Stimulated activated CD8-positive, alpha-beta memory T cell treated with anti-CD3 and anti-CD28 coated beads, Interleukin-4, amount 100 ng/mL, for 48 hours (primary cell): Measurements from ENCODE around the gene ACAD8.
"Not testable (repeated sequence)": the region's sequence is repeated elsewhere in the genome, so short reads cannot be mapped to it uniquely, and the experiment has no call there.

Source experiments
- DNase-seq: peaks from one replicate; pipeline ENCODE4 v3.0.0-alpha.2; 2020

ACAD8 gene

DNA sequence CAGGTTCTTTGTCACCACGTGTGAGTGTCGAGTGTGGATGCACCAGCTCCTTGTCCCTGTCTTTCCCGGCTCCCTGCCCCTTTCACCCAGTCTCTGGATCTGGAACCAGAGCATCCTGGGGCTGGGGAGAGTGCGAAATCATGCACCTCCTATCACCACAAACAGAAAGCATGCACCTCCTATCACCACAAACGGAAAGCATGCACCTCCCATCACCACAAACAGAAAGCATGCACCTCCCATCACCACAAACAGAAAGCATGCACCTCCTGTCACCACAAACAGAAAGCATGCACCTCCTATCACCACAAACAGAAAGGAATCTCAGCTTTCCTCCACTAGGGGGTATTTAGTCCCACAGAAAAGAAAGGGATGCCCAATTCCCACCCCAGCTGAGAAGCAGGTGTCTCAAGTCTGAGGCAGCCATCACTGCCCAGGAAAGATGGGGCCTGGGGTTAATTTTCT is 16.9 kb downstream of the ACAD8 start:
- DNase-seq = no peak

GRCh38 chr11:134271978-134272377 is 18.6 kb downstream of the ACAD8 start:
- DNase-seq = no peak

GRCh38 chr11:134272381-134273316 is 19.3 kb downstream of the ACAD8 start:
- DNase-seq = no peak

DNA sequence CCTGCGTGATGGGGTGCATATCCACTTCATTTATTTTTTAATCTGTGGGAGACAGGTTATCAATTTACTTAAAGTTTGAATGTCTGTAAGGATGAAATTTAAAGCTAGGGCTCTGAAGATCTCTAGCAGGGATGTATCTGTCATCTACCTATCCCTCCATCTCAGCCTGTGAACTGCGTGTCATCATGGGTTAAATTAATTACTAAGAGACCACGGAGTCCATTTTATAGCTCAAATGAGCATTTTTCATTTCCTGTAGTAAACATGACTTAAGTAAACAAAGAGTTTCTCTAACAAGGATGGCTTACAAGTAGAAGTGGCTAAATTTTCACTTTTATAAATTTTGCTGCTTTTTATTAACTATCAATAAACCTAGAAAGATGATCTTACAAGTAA is 19.9 kb downstream of the ACAD8 start:
- DNase-seq = no peak

GRCh38 chr11:134275188-134275533 is 21.8 kb downstream of the ACAD8 start:
- no peak for DNase-seq

DNA sequence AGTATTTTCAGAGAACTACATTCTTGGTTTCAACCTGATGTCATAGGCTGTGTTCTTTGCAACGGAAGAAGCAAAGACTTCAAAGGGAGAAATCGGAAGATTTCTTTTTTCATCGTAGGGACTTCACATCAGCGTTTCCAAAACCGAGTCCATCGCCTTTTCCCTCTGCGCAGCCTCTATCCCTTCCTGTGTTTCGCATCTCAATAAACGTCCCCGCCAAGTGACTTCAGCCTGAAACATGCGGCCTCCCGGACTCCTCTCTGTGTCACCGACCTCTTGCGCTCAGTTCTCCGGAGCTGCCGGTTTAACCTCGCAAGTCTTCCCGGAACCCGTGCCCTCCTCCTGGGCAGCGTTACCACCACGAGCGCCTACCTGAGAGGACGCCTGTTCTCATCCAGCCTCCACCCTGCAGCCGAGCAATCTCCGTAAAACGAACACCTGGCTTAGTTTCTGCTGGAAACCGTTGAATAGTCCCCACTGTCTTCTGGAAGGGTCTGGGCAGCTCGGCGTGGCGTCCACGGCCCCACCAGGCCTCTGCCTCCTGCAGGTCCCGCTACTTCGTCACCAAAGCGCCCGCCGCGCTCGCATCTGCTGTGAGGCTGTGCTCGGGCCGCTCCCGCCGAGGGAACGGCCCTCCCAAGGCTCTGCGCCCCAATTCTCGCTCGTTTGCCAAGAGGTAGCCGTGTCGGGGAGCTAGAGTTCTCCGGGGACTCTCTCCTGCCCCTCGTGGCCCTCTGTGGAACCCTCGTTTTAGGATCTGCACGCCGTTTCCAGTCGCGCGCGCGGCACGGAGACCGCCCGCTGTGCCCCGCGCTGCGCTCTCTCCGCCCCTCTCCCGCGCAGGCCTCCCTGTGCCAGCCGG is 22.4 kb downstream of the ACAD8 start, which contains the start of gene GLB1L3:
Gene GLB1L3 (plus strand): TSS at position 846 of the 862 bp plus-strand sequence. CDS start 362 bp downstream, outside the sequence.
- DNase-seq = peak; percentile 85

DNA sequence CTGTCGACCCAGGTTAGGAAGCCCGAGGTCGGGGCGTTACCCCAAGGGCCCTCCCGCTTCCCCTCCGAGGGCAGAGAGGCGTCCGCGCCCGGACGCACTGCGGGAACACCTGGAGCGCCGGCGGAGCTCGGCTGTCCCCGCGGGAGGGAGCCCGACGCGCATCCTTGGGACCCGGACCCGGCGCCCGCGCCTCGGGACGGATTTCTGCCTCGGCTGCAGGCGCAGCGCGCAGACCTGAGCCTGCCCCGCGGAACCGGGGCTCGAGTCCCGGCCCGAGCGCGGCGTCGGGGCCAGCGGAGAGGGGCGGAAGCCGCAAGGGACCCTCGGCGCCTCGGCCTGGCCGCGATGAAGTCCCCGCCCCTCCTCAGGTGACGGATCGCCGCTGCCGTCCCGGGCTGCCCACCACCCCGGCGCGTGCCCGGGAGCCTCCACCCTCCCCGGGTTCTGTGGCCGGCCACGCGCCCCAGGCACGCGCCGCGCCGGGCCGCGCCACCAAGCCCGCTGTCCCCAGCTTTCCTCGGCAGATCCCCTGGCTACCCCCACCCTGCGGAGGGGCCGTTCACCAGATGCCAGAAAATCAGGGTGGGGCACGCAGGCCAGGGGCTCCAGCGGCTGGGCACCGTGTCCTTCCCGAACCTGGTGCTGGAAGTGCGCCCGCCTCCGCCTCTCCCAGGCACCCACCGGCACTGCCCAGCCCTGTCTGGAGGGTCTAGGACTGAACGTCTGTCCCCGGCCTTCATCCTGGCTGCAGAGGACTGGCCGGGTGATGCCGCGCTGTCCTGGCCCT is 23.2 kb downstream of the ACAD8 start:
- DNase-seq = no peak

GRCh38 chr11:134277183-134278001 is 24.0 kb downstream of the ACAD8 start:
- DNase-seq = no peak

DNA sequence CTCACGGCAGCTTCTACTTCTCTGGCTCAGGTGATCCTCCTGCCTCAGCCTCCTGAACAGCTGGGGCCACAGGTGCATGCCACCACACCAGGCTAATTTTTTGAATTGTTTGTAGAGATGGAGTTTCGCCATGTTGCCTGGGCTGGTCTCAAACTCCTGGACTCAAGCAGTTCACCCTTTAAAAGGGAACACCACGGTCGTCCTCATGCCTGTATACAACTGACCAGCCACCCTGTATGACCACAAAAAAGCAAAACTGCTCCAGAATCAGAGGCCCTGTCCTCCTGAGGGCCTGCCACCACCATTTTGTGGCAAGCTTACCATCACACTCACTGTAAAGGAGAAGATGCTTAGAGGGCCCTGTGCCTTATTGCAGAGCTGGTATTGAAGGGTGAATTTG is 25.0 kb downstream of the ACAD8 start:
- DNase-seq = no peak

- DNase-seq = not testable (repeated sequence)
These were observed 28.3 kb downstream of the ACAD8 start for GRCh38 chr11:134281635-134282034.

- DNase-seq = no peak
These were observed 29.0 kb downstream of the ACAD8 start for GRCh38 chr11:134282121-134283045.

DNA sequence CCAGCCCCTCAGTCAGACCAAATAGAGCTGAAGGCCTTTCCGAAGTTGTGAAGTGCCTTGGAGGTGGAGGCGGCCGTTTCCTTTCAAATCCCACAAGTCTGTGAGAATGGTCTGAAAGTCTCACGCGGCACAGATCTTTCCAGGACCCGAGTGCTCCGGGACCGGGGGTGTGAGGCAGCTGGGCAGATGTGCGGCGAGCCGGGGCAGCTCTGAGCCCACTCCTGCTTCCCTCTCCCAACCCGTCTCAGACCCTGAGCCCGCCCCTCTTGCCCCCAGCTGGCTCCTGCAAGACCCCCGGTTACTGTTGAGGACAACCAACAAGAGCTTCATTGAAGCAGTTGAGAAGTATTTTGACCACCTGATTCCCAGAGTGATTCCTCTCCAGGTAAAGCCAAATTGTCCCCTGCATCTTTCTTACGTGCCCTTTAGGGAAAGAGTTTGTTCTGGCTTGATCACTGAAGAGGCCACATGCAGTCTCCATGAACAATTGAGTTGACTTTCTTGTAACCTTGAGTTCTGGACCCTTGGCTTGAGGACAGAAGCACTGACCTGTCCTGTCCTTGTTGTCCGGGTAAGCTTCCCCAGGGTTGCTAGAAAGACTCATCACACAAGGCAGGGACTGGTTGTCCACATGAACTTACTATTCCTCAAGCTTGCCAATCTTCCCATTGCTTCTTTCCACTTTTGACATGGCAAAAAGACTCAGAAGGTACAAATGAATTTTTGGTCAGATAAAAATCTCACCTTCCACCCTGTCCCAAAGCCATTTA is 30.3 kb downstream of the ACAD8 start:
- no peak for DNase-seq

- not testable (repeated sequence) for DNase-seq
These were observed 31.0 kb downstream of the ACAD8 start for GRCh38 chr11:134284349-134284748.

- no peak for DNase-seq
These were observed 34.2 kb downstream of the ACAD8 start for GRCh38 chr11:134287561-134287960.

GRCh38 chr11:134288486-134288885 is 35.1 kb downstream of the ACAD8 start:
- no peak for DNase-seq

DNA sequence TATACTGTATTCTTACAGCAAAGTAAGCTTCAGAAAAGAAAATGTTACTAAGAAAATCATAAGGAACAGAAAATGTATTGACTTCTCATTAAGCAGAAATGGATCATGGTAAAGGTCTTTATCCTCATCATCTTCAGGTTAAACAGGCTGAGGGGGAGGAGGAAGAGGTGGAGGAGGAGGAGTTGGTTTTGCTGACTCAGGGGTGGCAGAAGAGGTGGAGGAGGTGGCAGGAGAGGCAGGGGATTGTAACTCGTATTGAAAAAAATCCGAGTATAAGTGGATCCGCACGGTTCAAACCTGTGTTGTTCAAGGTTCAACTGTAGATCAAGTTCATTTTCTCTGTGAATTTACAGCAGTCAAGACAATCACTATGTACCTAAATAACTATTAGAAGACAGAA is 35.8 kb downstream of the ACAD8 start:
- no peak for DNase-seq

GRCh38 chr11:134289789-134290188 is 36.4 kb downstream of the ACAD8 start:
- no peak for DNase-seq

DNA sequence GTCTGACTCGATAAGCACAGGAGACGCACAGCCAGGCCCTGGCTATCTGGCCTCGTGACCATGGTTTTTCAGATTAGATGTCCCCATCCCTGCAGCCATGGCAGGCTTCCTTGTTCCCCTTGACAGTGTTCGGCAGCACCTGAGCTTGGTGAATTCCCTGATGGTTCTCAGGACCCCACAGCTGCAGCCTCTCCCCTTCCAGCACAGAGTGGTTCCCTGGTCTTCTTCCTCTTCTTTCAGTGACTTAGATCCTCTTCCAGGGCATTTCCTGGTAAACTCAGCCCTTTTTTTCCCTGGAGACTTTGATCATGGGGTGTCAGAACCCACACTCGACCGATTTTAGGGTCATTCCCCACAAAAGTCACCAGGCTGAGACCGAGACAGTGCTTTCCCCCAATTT is 37.3 kb downstream of the ACAD8 start:
- no peak for DNase-seq

- DNase-seq = no peak
These were observed 37.8 kb downstream of the ACAD8 start for GRCh38 chr11:134291196-134291595.

DNA sequence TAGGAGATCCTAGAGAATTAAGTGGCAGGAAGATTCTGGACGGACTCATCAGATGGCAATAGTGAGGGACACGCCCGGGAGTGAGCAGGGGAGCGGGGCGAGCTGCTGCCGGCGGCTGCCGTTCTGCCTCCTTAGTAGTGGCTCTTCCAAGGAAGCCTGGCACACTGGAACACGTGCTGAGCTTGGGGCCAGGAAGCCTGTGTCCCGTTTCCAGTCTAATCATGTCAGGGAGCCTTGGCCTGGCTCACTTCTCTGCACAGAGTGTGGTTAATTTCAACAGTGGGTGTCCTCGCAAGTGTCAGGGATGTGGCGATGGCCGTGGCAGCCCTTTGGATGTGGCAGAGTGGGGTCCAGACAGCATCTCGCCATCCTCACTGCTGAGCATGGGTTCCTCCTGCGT is 39.3 kb downstream of the ACAD8 start:
- no peak for DNase-seq
